Measurements from ENCODE around the gene MPIG6B.
"Not testable (repeated sequence)": the region's sequence is repeated elsewhere in the genome, so short reads cannot be mapped to it uniquely, and the experiment has no call there.

Gene MPIG6B

DNA sequence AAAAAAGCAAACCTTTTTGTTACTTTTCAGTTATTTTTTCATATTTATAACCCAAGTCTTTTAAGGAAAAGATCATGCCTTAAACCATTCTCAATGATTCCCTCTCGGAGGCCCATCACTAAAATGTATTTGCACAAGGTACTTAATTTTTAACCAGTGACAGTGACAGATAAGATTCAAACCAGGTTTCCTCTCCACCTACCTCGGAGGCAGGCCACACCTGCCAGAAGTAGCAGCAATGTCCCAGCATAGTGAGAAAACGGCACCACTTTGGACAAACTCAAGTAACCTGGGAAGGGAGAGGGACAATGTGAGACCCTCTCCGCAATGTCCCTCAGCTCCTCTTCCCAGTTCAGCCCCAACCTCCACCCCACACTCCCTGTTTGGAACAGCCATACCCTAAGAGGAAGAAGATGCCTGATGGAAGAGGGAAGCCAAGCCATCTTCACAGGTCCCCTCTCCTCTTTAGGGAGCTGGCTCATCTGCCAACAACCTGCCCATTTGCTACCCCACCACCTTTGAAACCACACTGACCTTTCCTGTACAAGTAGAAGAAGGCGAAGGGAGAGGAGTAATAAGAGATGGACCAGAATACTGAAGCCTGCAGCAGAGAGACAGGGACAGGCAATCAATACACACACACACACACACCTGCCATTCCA, 22.3 kb upstream of the MPIG6B start:
- no peak for DNase-seq (ENCODE audit: insufficient read length, low spot score)
- no peak for FAIRE-seq

- FAIRE-seq (peak; percentile 31), DNase-seq (ENCODE audit: insufficient read length, low spot score) (no peak)
Observed at GRCh38 chr6:31701666-31702404, 21.3 kb upstream of the MPIG6B start.

DNA sequence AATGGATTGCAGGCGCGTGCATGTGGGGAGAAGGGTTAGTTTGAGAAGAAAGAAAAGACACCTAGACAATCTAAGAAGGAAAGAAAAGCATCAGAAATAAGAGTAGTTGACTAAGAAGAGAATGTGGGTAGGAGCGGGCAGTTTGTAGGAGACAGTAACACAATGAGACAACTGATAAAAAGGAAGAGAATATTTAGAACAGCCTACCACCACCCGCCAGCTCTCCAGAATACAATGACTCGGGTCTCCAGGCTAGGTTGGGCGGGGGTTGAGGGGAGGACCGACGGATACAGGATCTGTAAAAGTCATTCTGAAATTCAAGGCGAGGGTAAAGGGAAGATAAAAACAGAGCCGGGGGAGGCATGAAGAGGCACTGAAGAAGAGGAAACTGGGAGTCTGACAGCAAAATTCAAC, 20.8 kb upstream of the MPIG6B start:
- FAIRE-seq: peak; percentile 4
- DNase-seq (ENCODE audit: insufficient read length, low spot score): no peak

GRCh38 chr6:31702819-31703716, 20.1 kb upstream of the MPIG6B start, which contains the start of gene ABHD16A:
Gene ABHD16A (minus strand): TSS chr6:31703324. CDS start chr6:31703281, 43 bp downstream.
- peak; percentile 97 for FAIRE-seq
- peak; percentile 97 for DNase-seq (ENCODE audit: insufficient read length, low spot score)

DNA sequence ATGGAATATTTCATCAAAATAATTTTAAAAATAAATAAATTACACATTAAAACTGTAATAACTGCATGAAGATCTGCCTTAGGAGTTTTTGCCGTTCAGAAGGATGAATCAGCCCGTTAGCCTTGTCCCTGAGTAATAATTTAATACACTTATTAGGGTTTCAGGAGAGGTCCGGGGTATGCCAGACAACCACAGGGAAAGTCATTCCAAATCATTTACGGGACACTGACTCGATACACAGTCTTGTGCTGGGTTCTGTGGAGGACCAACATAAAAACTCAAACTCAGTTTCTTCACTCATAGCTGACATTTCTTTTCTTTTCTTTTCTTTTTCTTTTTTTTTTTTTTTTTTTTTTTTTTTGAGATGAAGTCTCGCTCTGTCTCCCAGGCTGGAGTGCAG, 17.2 kb upstream of the MPIG6B start:
- no peak for FAIRE-seq
- DNase-seq (ENCODE audit: insufficient read length, low spot score): no peak

DNA sequence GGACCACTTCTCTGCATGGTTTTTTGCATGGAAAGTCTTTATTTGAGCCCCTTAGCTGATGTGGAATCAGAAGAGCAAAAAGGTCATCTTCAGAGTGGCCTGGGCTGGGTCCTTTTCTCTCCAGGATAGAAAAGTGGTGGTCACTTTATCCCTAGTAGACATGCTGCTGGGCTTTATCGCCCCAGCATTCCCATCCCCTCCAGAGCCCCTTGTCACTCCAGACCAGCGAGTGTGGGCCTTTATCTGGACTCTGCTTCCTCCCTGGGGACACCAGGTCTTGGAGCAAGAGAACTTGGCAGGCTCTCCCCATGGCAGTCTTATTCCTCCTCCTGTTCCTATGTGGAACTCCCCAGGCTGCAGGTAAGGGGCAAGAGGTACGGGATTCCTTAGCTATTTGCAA, 16.6 kb upstream of the MPIG6B start, which contains the start of gene LY6G6F:
TSS of gene LY6G6F (plus strand) at position 268 of the 400 bp plus-strand sequence. CDS start at position 309, 41 bp downstream.
- FAIRE-seq: no peak
- no peak for DNase-seq (ENCODE audit: insufficient read length, low spot score)

DNA sequence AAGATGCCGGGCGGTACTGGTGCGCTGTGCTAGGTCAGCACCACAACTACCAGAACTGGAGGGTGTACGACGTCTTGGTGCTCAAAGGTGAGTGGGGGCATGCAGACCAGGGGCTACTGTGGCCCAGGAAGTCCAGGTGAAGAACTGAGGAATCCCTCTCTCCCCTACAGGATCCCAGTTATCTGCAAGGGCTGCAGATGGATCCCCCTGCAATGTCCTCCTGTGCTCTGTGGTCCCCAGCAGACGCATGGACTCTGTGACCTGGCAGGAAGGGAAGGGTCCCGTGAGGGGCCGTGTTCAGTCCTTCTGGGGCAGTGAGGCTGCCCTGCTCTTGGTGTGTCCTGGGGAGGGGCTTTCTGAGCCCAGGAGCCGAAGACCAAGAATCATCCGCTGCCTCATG, 15.5 kb upstream of the MPIG6B start:
- FAIRE-seq: no peak
- no peak for DNase-seq (ENCODE audit: insufficient read length, low spot score)

GRCh38 chr6:31708224-31708623, 14.9 kb upstream of the MPIG6B start:
- DNase-seq (ENCODE audit: insufficient read length, low spot score) (no peak), FAIRE-seq (no peak)

GRCh38 chr6:31709157-31709556, 14.0 kb upstream of the MPIG6B start:
- not testable (repeated sequence) for DNase-seq (ENCODE audit: insufficient read length, low spot score); FAIRE-seq

- DNase-seq (ENCODE audit: insufficient read length, low spot score): no peak
- FAIRE-seq: no peak
Observed at GRCh38 chr6:31710523-31711219, 12.5 kb upstream of the MPIG6B start.

DNA sequence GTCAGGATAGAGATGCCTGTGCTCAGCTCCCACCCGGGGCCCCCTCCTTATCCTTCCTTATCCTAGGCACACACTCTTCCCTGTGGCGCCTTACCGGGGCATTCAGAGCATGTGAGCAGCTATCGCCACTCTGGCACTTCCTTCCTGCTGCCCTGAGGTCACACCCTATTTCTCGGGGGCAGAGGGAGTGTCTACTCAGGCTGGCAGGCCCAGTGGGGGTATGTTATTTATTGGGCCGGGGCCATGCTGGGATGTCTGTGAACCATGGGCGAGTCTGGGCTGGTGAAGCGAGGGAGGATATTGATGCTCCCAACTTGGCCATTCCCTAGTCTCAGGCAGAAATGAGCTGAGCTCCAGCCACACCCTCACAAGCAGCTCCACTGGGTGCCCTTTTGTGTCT, 11.9 kb upstream of the MPIG6B start:
- no peak for FAIRE-seq
- no peak for DNase-seq (ENCODE audit: insufficient read length, low spot score)

- no peak for DNase-seq (ENCODE audit: insufficient read length, low spot score)
- FAIRE-seq: no peak
Observed at GRCh38 chr6:31712296-31712695, 10.9 kb upstream of the MPIG6B start.

- FAIRE-seq: no peak
Observed at GRCh38 chr6:31713465-31713864, 9.7 kb upstream of the MPIG6B start.

DNA sequence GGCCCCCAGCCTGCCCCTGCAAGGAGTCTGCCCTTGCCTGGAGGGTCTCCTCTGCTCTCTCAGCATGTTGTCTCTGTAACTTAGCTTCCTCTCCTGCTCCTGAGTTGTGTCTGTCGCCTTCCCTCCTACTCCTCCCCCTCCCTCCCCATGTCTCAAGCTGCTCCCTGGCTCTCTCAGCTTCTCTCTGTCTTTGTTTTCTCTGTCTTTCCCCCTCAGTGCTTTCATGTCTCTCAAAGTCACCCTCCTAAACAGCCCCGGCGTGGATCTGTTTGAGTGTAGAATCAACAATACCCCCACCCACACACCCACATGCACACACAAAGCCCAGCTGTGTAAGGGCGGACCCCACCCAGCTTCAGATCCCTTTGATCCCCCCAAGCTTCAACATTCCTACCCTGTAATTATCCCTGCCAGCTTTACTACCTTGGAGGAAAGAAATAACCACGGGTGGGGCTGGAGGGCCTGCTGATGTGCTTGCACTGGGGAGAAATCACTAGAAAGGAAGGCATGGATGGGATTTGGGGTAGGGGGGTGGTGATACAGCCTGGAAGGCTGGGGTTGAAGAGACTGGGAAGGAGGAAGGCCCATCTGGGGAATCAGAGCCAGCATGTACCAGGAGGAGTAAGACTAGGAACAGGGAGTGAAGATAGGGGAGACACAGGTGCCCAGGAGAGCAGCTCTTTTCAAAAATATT, 9.0 kb upstream of the MPIG6B start:
- no peak for FAIRE-seq
- DNase-seq (ENCODE audit: insufficient read length, low spot score): no peak

More at GRCh38 chr6:31713465-31713864, 9.7 kb upstream of the MPIG6B start:
- no peak for DNase-seq (ENCODE audit: insufficient read length, low spot score)

- DNase-seq (ENCODE audit: insufficient read length, low spot score): no peak
- FAIRE-seq: no peak
Observed at GRCh38 chr6:31715022-31715958, 7.9 kb upstream of the MPIG6B start, which contains the start of gene LY6G6D. Gene LY6G6D (plus strand): TSS chr6:31715348. CDS start chr6:31715356, 8 bp downstream.

- FAIRE-seq (no peak), DNase-seq (ENCODE audit: insufficient read length, low spot score) (no peak)
Observed at GRCh38 chr6:31717499-31718222, 5.5 kb upstream of the MPIG6B start.

GRCh38 chr6:31718265-31718664, 4.9 kb upstream of the MPIG6B start:
- DNase-seq (ENCODE audit: insufficient read length, low spot score): no peak
- no peak for FAIRE-seq

- DNase-seq (ENCODE audit: insufficient read length, low spot score): no peak
- FAIRE-seq: no peak
Observed at GRCh38 chr6:31719001-31719400, 4.2 kb upstream of the MPIG6B start.

Measured in GM19239 (cell line).